ENCODE data around the gene SLC25A29.

DNA sequence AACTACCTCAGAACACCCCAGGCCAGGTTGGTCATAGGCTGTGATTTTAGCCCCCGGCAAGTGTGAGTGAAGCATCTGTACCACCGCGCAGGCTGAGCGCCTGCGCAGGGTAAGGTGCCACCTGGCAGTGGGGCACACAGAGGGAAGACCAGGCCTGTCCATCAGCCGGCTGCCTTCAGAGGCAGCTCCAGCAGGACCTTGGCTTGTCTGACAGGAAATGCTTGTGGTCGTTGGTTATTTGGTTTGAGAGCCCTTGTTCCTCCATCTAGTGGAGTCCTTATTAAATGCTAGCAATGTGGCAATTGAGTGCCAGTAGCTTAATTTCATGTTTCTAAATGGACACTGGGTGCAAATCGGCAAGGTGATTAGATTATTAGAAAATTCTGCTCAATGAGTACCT lies 27.5 kb downstream of the SLC25A29 start:
- TF ChIP-seq, protein P1, sequence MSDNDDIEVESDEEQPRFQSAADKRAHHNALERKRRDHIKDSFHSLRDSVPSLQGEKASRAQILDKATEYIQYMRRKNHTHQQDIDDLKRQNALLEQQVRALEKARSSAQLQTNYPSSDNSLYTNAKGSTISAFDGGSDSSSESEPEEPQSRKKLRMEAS (IDR thresholded peaks at IDR 0.05), result no peak
- TF ChIP-seq, protein P2, sequence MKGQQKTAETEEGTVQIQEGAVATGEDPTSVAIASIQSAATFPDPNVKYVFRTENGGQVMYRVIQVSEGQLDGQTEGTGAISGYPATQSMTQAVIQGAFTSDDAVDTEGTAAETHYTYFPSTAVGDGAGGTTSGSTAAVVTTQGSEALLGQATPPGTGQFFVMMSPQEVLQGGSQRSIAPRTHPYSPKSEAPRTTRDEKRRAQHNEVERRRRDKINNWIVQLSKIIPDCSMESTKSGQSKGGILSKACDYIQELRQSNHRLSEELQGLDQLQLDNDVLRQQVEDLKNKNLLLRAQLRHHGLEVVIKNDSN (IDR thresholded peaks at IDR 0.05), result no peak
- TF ChIP-seq EGR1 (IDR thresholded peaks at IDR 0.05) (no peak), RAD21 (IDR thresholded peaks at IDR 0.05; ENCODE audit: low read depth) (no peak), NFIC (IDR thresholded peaks at IDR 0.05) (no peak), TAF1 (IDR thresholded peaks at IDR 0.05; ENCODE audit: low read depth) (no peak), FOXM1 (IDR thresholded peaks at IDR 0.05; ENCODE audit: borderline replicate concordance, low read depth) (no peak), EP300 (IDR thresholded peaks at IDR 0.05; ENCODE audit: borderline replicate concordance) (no peak)

All from Ishikawa (cell line).